CD4-positive, CD25-positive, alpha-beta regulatory T cell (primary cell): Measurements from ENCODE around the gene SIM2. TPM values are rescaled to one million over a fixed set of nuclear protein-coding genes. Genes with fewer than 3 reads are reported as not detected.

Experiments used
- ATAC-seq, 2 donors: fragments of 150-1000 bp; cut with Tn5 transposase; one replicate each; pipeline ENCODE4 v1.10.0; 2021; ENCODE audit warnings: low read depth in 2 of 2, moderate number of reproducible peaks in 2 of 2, moderate library complexity in 1 of 2
- DNase-seq, 3 donors: peaks; one replicate each; pipeline versions ENCODE4 v3.0.0 to v3.0.0-alpha.2; 2012 to 2022; ENCODE audit warnings: mixed read lengths in 1 of 3
- H3K27ac ChIP-seq: one replicate; pipeline ENCODE4 v1.7.0; 2013; ENCODE audit warnings: mild to moderate bottlenecking, low read length; ENCODE audit not compliant: insufficient read depth, poor library complexity, severe bottlenecking
- H3K27me3 ChIP-seq: one replicate; pipeline ENCODE4 v1.7.0; 2013; ENCODE audit warnings: low read length; ENCODE audit not compliant: control insufficient read depth, insufficient read depth
- H3K36me3 ChIP-seq: one replicate; pipeline ENCODE4 v1.7.0; 2013; ENCODE audit warnings: mild to moderate bottlenecking, low read length, moderate library complexity; ENCODE audit not compliant: control insufficient read depth, insufficient read depth
- H3K4me1 ChIP-seq: 2 replicates; pipeline ENCODE4 v1.7.0; 2013; ENCODE audit warnings: mild to moderate bottlenecking, low read length; ENCODE audit not compliant: insufficient read depth, control insufficient read depth, poor library complexity, severe bottlenecking
- H3K4me3 ChIP-seq: one replicate; pipeline ENCODE4 v1.7.0; 2013; ENCODE audit warnings: low read depth, mild to moderate bottlenecking, low read length, moderate library complexity
- H3K9me3 ChIP-seq, 2 experiments: 1 replicate in 1 of 2; 2 replicates in 1 of 2; pipeline ENCODE4 v1.7.0; 2013; ENCODE audit warnings: low read length in 2 of 2, mild to moderate bottlenecking in 1 of 2, moderate library complexity in 1 of 2; ENCODE audit not compliant: control insufficient read depth in 2 of 2
- H3K27ac Mint-ChIP-seq, 3 donors: one replicate each; pipeline ENCODE4 v1.8.0; 2020 to 2022; ENCODE audit warnings: mild to moderate bottlenecking in 3 of 3, mixed read lengths in 3 of 3, moderate library complexity in 2 of 3
- H3K27me3 Mint-ChIP-seq: one replicate; pipeline ENCODE4 v1.8.0; 2022; ENCODE audit warnings: mild to moderate bottlenecking, mixed read lengths
- H3K36me3 Mint-ChIP-seq: one replicate; pipeline ENCODE4 v1.8.0; 2020; ENCODE audit warnings: mixed read lengths
- H3K4me1 Mint-ChIP-seq, 4 donors: one replicate each; pipeline ENCODE4 v1.8.0; 2020 to 2022; ENCODE audit warnings: mixed read lengths in 4 of 4, mild to moderate bottlenecking in 1 of 4
- H3K4me3 Mint-ChIP-seq, 4 donors: one replicate each; pipeline ENCODE4 v1.8.0; 2020 to 2022; ENCODE audit warnings: mild to moderate bottlenecking in 4 of 4, mixed read lengths in 4 of 4, moderate library complexity in 3 of 4
- H3K9me3 Mint-ChIP-seq, 7 donors: one replicate each; pipeline ENCODE4 v1.8.0; 2020 to 2022; ENCODE audit warnings: mixed read lengths in 7 of 7, mild to moderate bottlenecking in 3 of 7, moderate library complexity in 2 of 7
- polyA plus RNA-seq, 4 donors: library from polyadenylated mRNA; unstranded; fragments of 300-500 nt; fragmentation: Illumina TruSeq; gene quantifications; one replicate each; pipeline ENCODE4 v1.2.3, GENCODE V29; 2021
- total RNA-seq: library from RNA; stranded (reverse); gene quantifications from one replicate; pipeline ENCODE4 v1.2.3, GENCODE V29; 2022

SIM2 gene
- total and polyA plus RNA-seq, 5 donors from 2014 or later: 0.03 to 0.18 TPM; not detected in 3

- no peaks in the 10 kb centered on the region for H3K36me3 ChIP-seq
- no peak overlapping the region for H3K27ac Mint-ChIP-seq
- no peak for DNase-seq
- peaks cover 0 to 7% (median 0%) of the 10 kb centered on the region in 7 donors for H3K9me3 Mint-ChIP-seq
- no peak overlapping the region for H3K4me3 ChIP-seq
- H3K27me3 Mint-ChIP-seq: peaks cover under 1% of the 10 kb centered on the region
- no peak overlapping the region for H3K27ac ChIP-seq
- no peaks in the 10 kb centered on the region for H3K4me1 Mint-ChIP-seq
- peaks cover 6% of the 10 kb centered on the region for H3K27me3 ChIP-seq
- H3K9me3 ChIP-seq: no peaks in the 10 kb centered on the region
- no peak for ATAC-seq
- H3K36me3 Mint-ChIP-seq: no peaks in the 10 kb centered on the region
- no peak overlapping the region for H3K4me3 Mint-ChIP-seq
- no peaks in the 10 kb centered on the region for H3K4me1 ChIP-seq
Observed at GRCh38 chr21:36672737-36673136, 26.2 kb upstream of the SIM2 start.

DNA sequence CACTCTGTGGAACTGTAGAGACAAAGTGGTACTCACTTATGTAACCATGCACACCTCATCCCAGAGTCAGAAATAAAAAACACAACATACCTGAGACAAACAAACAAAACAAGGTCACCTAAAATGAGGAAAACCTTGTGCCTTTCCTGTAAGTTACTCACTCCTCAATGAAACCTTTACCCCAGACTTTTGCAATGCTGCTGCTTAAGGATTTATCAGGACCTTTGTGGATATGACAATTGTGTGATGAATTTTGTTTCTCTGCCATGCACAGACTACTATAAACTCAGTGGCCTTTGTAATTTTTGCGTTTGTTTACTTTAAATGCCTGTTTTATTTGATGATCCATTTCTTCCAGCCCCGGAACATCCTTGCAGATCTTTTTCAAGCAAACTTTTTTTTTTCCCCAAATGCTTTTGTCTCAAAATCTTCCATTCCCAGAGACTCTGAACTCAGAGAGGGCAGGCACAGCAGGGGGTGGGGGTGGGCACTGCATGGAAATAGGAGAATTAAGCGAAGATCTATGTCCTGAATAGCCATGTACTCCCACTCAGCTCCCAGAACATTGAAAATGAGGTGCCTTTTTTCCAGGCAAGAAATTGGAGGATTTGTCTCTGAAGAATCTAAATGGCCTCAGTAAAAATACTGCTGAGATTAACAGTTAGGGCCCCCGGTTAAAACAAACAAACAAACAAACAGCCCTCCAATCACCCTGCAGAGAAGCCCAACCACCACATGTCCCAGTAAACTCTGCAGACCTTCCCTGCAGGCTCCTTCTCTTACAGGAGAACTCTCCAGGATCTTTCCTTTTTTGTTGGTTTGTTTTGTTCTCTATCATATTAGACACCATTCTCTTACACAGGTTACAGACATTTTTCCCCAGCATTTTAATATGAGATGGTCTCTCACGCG is 22.6 kb upstream of the SIM2 start:
- peaks cover 0 to 17% (median 7%) of the 10 kb centered on the region in 7 donors for H3K9me3 Mint-ChIP-seq
- H3K9me3 ChIP-seq: peaks cover 9 to 12% of the 10 kb centered on the region in 2 experiments
- ATAC-seq (no peak), DNase-seq (no peak)
- no peak overlapping the region for H3K4me3 Mint-ChIP-seq
- no peaks in the 10 kb centered on the region for H3K4me1 Mint-ChIP-seq
- no peak overlapping the region for H3K27ac Mint-ChIP-seq
- no peaks in the 10 kb centered on the region for H3K36me3 ChIP-seq
- H3K27me3 ChIP-seq: peaks cover 8% of the 10 kb centered on the region
- H3K27me3 Mint-ChIP-seq: peaks cover 9% of the 10 kb centered on the region
- no peak overlapping the region for H3K27ac ChIP-seq
- H3K36me3 Mint-ChIP-seq: no peaks in the 10 kb centered on the region
- no peaks in the 10 kb centered on the region for H3K4me1 ChIP-seq
- H3K4me3 ChIP-seq: no peak overlapping the region

DNA sequence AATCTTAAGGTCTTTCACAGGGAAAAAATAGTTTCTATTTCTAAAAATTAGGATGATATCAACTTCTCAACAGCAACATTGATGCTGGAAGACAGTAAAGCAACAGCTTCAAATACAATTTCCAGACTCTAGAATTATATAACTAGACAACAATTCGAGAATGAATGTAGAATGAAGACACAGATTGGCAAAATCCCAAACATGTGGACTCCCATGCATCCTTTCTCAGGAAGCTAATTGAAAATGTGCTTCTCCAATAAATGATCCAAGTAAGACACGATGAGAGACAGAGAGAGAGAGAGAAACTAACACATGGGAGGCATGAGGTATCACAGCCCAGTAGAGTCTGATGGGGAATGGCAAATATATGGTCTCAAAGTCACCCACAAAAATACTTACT is 21.5 kb upstream of the SIM2 start:
- Histone ChIP-seq H3K27me3 (peaks cover 8% of the 10 kb centered on the region), H3K9me3 (peaks cover 13 to 18% of the 10 kb centered on the region in 2 experiments), H3K4me3 (no peak overlapping the region), H3K27ac (no peak overlapping the region), H3K4me1 (no peaks in the 10 kb centered on the region), H3K36me3 (no peaks in the 10 kb centered on the region)
- no peaks in the 10 kb centered on the region for H3K4me1 Mint-ChIP-seq
- H3K27me3 Mint-ChIP-seq: peaks cover 9% of the 10 kb centered on the region
- no peak for ATAC-seq
- no peak overlapping the region for H3K27ac Mint-ChIP-seq
- H3K4me3 Mint-ChIP-seq: no peak overlapping the region
- no peak for DNase-seq
- no peaks in the 10 kb centered on the region for H3K36me3 Mint-ChIP-seq
- peaks cover 2 to 24% (median 8%) of the 10 kb centered on the region in 7 donors for H3K9me3 Mint-ChIP-seq

DNA sequence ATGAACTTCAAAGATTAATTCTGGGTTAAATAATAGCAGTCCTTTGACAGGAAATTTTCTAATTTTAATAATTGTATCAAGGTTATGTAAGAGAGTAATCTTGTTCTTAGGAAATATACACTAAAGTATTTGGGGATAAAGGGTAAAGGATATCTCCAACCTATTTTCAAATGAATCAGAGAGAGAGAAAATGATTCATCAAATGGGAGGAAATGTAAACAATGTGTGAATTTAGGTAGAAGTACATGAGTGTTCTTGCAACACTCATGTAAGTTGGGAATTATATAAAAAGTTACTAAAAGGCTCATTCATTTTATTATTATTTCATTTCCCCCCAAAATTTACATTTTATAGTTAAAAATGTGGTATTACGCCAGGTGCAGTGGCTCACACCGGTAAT is 20.4 kb upstream of the SIM2 start:
- peaks cover 18% of the 10 kb centered on the region for H3K27me3 Mint-ChIP-seq
- Histone ChIP-seq H3K9me3 (peaks cover 13 to 18% of the 10 kb centered on the region in 2 experiments), H3K36me3 (no peaks in the 10 kb centered on the region), H3K27me3 (peaks cover 8% of the 10 kb centered on the region), H3K4me1 (no peaks in the 10 kb centered on the region), H3K27ac (no peak overlapping the region), H3K4me3 (no peak overlapping the region)
- H3K4me3 Mint-ChIP-seq: no peak overlapping the region
- DNase-seq (no peak), ATAC-seq (no peak)
- H3K9me3 Mint-ChIP-seq: peaks cover 2 to 26% (median 8%) of the 10 kb centered on the region in 7 donors
- H3K27ac Mint-ChIP-seq: no peak overlapping the region
- H3K36me3 Mint-ChIP-seq: no peaks in the 10 kb centered on the region
- no peaks in the 10 kb centered on the region for H3K4me1 Mint-ChIP-seq

GRCh38 chr21:36681117-36681631 is 17.7 kb upstream of the SIM2 start:
- peaks cover 33% of the 10 kb centered on the region for H3K27me3 Mint-ChIP-seq
- no peak overlapping the region for H3K4me3 ChIP-seq
- no peaks in the 10 kb centered on the region for H3K36me3 ChIP-seq
- no peaks in the 10 kb centered on the region for H3K4me1 Mint-ChIP-seq
- peaks cover 18% of the 10 kb centered on the region for H3K27me3 ChIP-seq
- no peaks in the 10 kb centered on the region for H3K4me1 ChIP-seq
- no peak for DNase-seq
- H3K9me3 ChIP-seq: peaks cover 13 to 18% of the 10 kb centered on the region in 2 experiments
- peaks cover 2 to 28% (median 8%) of the 10 kb centered on the region in 7 donors for H3K9me3 Mint-ChIP-seq
- ATAC-seq: no peak
- no peaks in the 10 kb centered on the region for H3K36me3 Mint-ChIP-seq
- H3K4me3 Mint-ChIP-seq: no peak overlapping the region
- H3K27ac ChIP-seq: no peak overlapping the region
- H3K27ac Mint-ChIP-seq: no peak overlapping the region

- Mint-ChIP-seq H3K36me3 (no peaks in the 10 kb centered on the region), H3K27me3 (peaks cover 55% of the 10 kb centered on the region), H3K4me1 (no peaks in the 10 kb centered on the region), H3K9me3 (peaks cover 1 to 21% (median 2%) of the 10 kb centered on the region in 7 donors), H3K4me3 (no peak overlapping the region), H3K27ac (no peak overlapping the region)
- DNase-seq (no peak), ATAC-seq (no peak)
- no peaks in the 10 kb centered on the region for H3K4me1 ChIP-seq
- H3K27ac ChIP-seq: no peak overlapping the region
- no peaks in the 10 kb centered on the region for H3K36me3 ChIP-seq
- no peak overlapping the region for H3K4me3 ChIP-seq
- H3K27me3 ChIP-seq: peaks cover 26% of the 10 kb centered on the region
- H3K9me3 ChIP-seq: peaks cover 11 to 18% of the 10 kb centered on the region in 2 experiments
Observed at GRCh38 chr21:36684957-36685714, 13.8 kb upstream of the SIM2 start.

DNA sequence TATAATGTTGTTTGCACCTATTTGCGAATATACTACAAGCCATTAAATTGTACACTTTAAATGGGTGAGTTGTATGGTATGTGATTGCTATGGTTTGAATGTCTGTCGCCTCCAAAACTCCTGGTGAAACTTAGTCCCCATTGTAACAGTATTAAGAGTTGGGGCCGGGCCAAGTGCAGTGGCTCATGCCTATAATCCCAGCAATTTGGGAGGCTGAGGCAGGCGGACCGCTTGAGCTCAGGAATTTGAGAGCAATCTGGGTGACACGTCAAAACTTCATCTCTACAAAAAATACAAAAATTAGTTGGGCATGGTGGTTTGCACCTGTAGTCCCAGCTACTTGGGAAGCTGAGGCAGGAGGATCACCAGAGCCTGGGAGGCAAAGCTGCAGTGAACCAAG is 12.0 kb upstream of the SIM2 start:
- no peak overlapping the region for H3K27ac ChIP-seq
- no peaks in the 10 kb centered on the region for H3K36me3 Mint-ChIP-seq
- H3K9me3 ChIP-seq: no peaks in the 10 kb centered on the region
- peaks cover 73% of the 10 kb centered on the region for H3K27me3 Mint-ChIP-seq
- peaks cover 0 to 2% (median 0%) of the 10 kb centered on the region in 4 donors for H3K4me1 Mint-ChIP-seq
- no peak overlapping the region for H3K4me3 ChIP-seq
- no peak for DNase-seq
- H3K36me3 ChIP-seq: no peaks in the 10 kb centered on the region
- no peaks in the 10 kb centered on the region for H3K4me1 ChIP-seq
- no peak overlapping the region for H3K4me3 Mint-ChIP-seq
- no peak for ATAC-seq
- H3K9me3 Mint-ChIP-seq: peaks cover 0 to 6% (median 0%) of the 10 kb centered on the region in 7 donors
- H3K27ac Mint-ChIP-seq: no peak overlapping the region
- H3K27me3 ChIP-seq: peaks cover 33% of the 10 kb centered on the region
